GM18526 (cell line): ENCODE measurements around the gene XPR1.

Source experiments
- POLR2A ChIP-seq: IDR thresholded peaks from 3 replicates; pipeline ENCODE4 v1.6.1; 2011; ENCODE audit not compliant: insufficient read length; ENCODE audit errors: extremely low read depth

The XPR1 gene

GRCh38 chr1:180628646-180629045, 3.2 kb upstream of the XPR1 start:
- no peak for TF ChIP-seq POLR2A

GRCh38 chr1:180630408-180631193, 1.2 kb upstream of the XPR1 start:
- TF ChIP-seq POLR2A = no peak

GRCh38 chr1:180631194-180631765, 542 bp upstream of the XPR1 start:
- no peak for TF ChIP-seq POLR2A

- no peak for TF ChIP-seq POLR2A
These were observed 669 bp downstream of the XPR1 start for GRCh38 chr1:180632326-180633056.

- TF ChIP-seq POLR2A = no peak
These were observed 1.5 kb downstream of the XPR1 start for GRCh38 chr1:180633057-180634056.

- no peak for TF ChIP-seq POLR2A
These were observed 4.3 kb downstream of the XPR1 start for GRCh38 chr1:180636138-180636537.

GRCh38 chr1:180639871-180640270, 8.0 kb downstream of the XPR1 start:
- no peak for TF ChIP-seq POLR2A

- TF ChIP-seq POLR2A = no peak
These were observed 8.7 kb downstream of the XPR1 start for GRCh38 chr1:180640531-180640949.

GRCh38 chr1:180641662-180642061, 9.8 kb downstream of the XPR1 start:
- no peak for TF ChIP-seq POLR2A

- no peak for TF ChIP-seq POLR2A
These were observed 11.0 kb downstream of the XPR1 start for GRCh38 chr1:180642781-180643180.

- no peak for TF ChIP-seq POLR2A
These were observed 11.9 kb downstream of the XPR1 start for GRCh38 chr1:180643693-180644092.

- no peak for TF ChIP-seq POLR2A
These were observed 12.8 kb downstream of the XPR1 start for GRCh38 chr1:180644526-180645192.

- no peak for TF ChIP-seq POLR2A
These were observed 14.3 kb downstream of the XPR1 start for GRCh38 chr1:180646093-180646492.

- TF ChIP-seq POLR2A = no peak
These were observed 14.7 kb downstream of the XPR1 start for GRCh38 chr1:180646547-180646946.
